Fibroblast of the conjunctiva (primary cell): ENCODE data around the gene TBC1D7.
A peak's percentile ranks its signal among the peaks of the same experiment; 100 is the strongest.
"Not testable (repeated sequence)": the region's sequence is repeated elsewhere in the genome, so short reads cannot be mapped to it uniquely, and the experiment has no call there.

Experiments
- DNase-seq: peaks from one replicate; pipeline ENCODE4 v3.0.0-alpha.2; 2010; ENCODE audit warnings: low read depth

Gene TBC1D7

GRCh38 chr6:13355999-13356785 lies 27.9 kb upstream of the TBC1D7 start:
- DNase-seq = no peak

DNA sequence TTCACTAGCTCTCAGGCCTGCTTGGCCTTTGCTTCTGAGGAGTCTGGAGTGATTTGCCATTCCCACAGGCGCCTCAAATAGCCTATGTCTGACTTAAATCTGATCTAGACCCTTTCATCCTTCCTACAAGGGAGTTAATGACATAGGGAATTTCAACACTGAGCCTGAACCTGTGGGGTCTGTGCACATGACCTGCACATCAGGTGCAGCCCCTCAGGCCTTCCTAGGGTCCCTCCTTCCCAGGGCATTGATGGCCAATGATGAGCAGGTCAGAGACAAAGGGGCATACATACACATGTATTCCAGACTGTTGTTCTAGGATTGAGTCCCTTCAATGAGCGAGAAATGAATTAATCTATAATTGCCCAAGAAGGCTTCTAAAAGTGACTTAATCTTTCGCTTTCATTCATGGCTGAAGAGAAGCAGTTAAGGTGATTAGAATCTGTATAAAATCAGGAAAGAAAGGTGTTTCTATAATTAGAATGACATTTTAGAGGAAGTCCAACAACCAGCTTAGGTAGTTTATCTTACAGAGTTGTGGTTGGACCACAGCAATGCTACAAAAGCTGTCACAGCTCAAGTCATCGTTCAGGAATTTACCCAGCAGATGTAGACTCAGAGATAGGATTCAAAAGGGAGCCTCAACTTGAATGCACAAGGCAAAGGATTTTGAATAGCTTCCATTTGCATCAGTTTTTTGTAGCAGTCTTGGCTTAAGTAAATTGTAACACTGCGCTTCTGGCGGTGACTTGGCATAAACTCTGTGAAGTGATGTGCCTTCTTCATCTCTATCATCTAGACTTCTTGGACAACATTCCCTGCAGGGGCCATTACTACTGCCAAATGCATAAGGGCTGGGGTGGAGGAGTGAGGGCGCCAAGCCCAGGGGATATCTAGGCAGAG lies 27.0 kb upstream of the TBC1D7 start:
- DNase-seq = peak; percentile 63

DNA sequence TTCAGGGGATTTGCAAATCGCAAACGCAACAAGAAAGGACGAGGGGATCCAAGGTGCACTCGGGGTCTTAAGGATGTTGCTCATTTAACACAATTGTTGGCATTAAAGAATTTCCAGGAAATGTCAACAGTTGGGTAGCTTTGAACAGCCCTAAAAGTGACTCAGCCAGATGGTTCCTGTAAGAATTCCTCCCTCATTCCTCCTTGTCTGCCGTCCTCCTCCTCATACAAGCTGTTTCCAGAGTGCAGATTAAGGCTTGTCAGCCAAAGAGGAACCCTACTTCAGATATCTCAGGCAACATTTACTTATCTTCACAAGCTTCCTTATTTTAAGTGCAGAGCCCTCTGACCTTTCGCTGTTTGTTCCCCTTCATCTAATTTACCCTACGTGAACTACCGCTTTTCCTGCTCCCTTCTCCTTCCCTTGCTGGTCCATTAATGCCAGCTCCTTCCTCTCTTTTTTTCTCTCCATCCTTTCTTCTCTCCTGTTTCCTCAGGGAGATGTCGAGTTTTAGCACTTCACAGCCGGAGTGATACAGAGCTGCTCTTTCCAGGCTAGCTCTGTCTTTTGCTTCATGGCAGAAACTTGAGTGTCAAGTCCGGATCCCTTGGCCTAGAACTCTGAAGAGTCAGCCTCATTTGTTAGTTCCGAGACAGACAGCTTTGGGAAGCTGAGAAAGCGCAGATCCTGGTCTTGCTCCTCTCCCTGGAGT lies 26.1 kb upstream of the TBC1D7 start:
- DNase-seq = no peak

DNA sequence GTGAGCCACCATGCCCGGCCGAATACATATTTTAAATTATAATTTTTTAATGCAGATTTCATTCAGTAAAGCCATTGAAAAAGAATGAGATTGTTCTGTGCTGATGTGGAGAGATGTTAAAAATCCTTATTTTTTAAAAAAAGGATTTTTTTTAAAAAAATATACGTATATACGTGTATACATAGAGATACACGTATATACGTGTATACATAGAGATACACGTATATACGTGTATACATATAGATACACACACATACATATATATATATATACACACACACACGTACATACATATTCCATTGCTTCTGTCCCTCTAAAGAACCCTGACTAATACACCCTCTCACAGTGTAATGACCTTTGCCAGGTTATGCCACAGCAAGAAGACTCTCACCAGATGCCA lies 23.8 kb upstream of the TBC1D7 start:
- no peak for DNase-seq

- DNase-seq = no peak
Observed at GRCh38 chr6:13351271-13351670, 22.9 kb upstream of the TBC1D7 start.

- DNase-seq = no peak
Observed at GRCh38 chr6:13349811-13350506, 21.6 kb upstream of the TBC1D7 start.

DNA sequence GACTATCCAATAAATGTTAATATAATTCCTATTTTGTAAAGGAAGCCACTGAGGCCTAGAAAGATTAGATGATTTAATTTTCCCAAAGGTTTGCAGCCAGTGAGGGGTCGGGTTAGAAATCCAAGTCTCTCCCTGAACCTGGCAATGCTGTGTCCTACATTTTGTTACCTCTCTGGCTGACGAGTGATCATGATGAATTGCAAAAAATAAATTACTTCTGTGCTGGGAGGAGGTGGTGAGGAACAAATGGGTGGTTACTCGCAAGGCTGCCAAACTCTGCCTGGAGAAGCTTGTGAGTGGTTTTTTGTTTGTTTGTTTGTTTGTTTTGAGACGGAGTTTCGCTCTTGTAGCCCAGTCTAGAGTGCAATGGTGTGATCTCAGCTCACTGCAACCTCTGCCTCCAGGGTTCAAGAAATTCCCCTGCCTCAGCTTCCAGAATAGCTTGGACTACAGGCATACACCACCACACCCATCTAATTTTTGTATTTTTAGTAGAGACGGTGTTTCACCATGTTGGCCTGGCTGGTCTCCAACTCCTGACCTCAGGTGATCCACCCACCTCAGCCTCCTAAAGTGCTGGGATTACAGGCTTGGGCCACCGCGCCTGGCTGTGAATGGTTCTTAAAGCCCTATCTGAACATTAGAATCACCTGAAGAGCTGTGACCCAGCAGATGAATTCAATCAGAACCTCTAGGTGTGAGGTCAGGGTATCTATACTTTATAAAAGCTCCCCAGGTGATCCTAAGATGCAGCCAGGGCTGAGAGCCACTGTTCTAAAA lies 20.2 kb upstream of the TBC1D7 start:
- no peak for DNase-seq

GRCh38 chr6:13346245-13346644 lies 17.9 kb upstream of the TBC1D7 start:
- no peak for DNase-seq

DNA sequence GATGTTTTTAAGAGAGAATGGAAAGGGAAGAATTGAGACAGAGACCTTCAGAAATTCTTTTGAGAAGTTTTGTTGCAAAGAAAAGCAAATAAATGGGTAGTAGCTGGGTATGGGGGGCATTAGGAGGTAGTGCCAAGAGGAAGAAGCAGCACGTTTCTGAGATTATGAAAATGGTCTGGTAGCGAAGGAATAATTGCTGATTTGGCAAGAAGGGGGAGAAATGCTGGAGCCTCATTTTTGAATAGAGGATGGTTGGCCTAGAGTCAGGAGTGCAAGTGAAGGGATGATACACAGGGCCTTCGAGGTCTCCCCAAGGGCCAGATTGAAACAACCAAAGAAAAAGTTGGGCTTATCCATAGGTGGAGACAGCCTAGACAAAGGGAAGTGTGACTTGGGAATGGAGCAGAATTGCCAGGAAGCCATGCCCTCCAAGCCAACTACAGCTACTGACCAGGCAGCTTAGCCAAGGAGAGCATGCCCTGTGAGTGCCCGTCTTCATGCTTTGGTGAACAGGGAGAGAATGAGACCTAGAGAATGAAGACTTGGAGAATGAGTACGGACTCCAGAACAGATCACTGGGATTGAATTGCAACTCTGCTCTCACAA lies 14.2 kb upstream of the TBC1D7 start:
- DNase-seq = no peak

DNA sequence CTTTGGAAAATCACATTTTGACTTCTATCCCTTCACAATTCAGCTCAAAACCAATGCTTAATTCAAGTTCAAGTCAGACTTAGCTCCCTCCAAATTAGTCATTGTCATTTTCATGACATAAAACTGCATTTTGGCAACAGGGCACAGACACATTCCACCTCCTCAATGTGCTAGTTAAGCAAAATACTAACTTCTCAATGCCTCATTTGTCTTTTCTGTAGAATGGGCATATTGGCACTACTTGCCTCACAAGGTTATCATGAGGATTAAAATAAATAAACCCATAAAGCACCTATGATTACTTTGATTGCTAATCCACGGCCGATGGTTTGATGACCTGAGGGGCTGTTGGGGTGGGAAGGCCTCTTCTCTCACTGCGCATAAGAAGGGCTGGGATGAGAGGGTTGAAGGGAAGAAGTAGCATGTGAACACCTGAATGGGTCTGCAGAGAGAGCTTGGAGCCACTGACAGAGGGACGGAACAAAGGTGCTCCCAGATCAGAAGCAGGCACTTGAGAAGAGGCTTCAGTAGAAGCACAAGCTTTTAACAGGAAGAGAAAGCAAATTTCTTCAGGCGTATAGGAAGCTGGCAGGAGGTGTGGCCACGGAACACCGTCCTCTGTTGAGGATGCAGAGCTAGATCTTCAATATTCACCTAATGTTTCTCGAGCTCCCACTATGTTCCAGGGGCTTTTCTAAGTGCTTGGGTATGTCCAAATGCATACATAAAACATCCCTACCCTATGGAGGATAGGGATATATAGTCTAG lies 11.7 kb upstream of the TBC1D7 start:
- no peak for DNase-seq

- no peak for DNase-seq
Observed at GRCh38 chr6:13338038-13338437, 9.7 kb upstream of the TBC1D7 start.

DNA sequence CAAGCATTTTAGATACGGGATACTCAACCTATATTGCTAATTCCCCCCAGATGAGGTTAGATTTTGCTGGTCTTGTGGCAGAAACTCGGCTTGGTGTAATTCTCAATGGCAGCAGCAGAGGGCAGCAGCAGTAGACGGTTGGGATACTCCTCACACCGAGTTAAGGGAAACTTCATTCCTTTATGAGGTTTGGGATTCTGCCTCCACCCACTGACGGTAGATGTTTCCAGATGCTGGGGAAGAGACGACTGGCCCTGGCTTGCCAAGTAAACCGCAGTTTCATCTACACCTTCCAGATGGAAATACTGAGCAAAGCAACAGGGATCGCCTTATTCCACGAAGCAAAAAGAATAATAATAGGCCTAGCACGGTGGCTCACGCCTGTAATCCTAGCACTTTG lies 8.2 kb upstream of the TBC1D7 start:
- peak; percentile 90 for DNase-seq

- DNase-seq = no peak
Observed at GRCh38 chr6:13334953-13335352, 6.6 kb upstream of the TBC1D7 start.

DNA sequence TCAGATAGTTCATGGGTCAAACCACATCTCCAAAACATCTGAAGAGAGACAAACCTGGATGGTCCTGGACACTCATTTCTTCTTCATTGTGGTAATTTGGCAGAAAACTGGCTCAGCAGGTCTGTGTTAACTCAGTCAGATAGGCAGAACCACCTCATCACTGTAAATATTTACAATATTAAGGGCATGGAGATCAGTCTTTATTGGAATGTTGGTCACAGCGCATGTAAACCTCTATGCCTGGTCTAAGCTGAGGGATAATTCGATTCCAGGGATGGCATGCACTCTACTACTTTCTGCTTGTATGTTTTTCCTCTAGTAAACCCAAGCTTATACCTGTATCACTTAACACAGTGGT lies 4.0 kb upstream of the TBC1D7 start:
- DNase-seq = no peak

DNA sequence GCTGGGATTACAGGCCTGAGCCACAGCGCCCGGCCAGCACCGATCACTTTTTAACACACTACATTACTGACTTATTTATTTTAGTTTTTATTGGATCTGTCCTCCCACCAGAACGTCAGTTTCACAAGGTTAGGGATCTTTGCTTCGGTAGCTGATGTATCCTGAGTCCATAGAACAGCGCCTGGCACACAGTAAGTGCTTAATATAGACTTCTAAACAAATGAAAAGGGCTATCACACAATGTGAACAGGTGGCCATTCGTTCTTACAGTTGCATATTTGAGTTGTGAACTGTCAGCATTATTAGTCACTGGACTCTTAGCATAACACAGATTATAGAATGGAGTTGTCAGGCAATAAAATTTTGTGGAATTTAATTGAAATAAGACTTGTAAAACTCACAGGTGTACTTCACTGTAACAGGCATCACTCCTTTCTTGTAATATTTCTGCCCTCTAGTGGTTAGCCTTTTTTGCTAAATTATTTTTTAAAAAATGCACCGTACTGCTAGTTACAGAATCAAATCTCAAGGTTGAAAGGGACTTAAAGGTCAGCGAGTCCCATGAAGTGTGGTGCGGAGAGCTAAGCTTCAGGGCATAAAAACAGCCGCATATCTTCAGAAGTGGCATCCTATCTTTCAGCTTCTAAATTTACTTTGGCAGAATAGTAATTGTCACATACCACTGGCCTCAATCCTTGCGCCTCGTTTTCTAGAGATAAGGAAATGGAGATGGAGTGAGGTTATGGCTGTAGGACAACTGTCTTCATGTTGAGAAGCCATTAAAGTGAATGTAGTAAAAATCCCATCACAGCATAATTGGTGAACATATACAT lies 3.4 kb upstream of the TBC1D7 start:
- DNase-seq = no peak

DNA sequence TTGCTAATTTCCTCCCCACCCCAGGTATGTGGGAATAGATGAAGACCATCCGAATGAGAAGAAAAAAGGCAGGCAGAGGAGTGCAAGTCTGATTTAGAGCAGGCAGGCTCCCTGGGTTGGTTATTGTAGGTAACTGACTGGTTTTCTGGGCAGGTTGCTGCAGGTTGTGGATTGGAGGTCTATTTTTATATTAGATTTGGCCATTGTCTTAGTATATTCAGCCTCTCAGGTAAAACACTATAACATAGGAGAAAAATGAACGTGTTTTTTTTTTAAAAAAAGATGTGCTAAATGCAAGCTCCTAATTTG lies 492 bp upstream of the TBC1D7 start:
- no peak for DNase-seq

DNA sequence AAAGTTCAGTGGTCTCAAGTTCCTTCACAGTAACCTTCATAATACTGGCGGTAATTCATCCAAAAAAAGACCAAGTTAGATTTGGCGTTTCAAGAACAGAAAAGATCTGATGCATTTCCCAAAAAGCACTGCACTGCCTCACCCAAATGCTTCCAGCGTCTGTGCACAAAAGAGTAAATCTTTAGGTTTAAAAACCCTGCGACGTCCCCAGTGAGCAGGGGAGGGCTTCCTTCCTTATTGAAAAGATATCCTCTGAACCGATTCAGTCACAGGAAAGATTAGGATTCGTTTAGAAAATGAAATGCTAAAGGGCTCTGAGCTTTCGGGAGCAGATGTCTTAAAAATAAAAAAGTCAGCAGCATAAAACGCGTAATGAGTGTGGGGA lies 654 bp downstream of the TBC1D7 start:
- DNase-seq = no peak

DNA sequence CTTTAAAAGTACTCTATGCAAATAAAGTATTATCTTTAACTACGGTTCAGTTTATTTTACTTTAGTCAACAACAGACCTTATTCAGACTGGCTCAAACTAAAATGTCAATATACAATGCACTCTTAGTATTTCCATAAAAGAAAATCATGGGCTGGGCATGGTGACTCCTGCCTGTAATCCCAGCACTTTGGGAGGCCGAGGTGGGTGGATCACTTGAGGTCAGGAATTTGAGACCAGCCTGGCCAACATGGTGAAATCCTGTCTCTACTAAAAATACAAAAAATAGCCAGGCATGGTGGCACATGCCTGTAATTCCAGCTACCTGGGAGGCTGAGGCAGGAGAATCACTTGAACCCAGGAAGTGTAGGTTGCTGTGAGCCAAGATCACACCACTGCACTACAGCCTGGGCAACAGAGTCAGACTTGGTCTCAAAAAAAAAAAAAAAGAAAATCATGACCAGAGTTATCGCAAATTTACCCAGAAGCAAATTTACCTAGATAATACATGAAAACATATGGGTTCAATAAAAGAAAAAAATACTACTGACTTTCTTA lies 2.2 kb downstream of the TBC1D7 start:
- DNase-seq = not testable (repeated sequence)
